Measurements from ENCODE around the gene MCRIP2.
A peak's percentile ranks its signal among the peaks of the same experiment; 100 is the strongest.

The MCRIP2 gene

GRCh38 chr16:606656-607307 is 34.8 kb upstream of the MCRIP2 start:
- no peaks in the 10 kb centered on the region for H3K9me3 Mint-ChIP-seq
- DNase-seq = no peak
- H3K4me3 Mint-ChIP-seq = no peak overlapping the region
- no peak overlapping the region for H3K27ac Mint-ChIP-seq
- H3K36me3 Mint-ChIP-seq = no peaks in the 10 kb centered on the region
- CTCF ChIA-PET = no interaction called here
- no peaks in the 10 kb centered on the region for H3K4me1 Mint-ChIP-seq
- no peaks in the 10 kb centered on the region for H3K27me3 Mint-ChIP-seq

DNA sequence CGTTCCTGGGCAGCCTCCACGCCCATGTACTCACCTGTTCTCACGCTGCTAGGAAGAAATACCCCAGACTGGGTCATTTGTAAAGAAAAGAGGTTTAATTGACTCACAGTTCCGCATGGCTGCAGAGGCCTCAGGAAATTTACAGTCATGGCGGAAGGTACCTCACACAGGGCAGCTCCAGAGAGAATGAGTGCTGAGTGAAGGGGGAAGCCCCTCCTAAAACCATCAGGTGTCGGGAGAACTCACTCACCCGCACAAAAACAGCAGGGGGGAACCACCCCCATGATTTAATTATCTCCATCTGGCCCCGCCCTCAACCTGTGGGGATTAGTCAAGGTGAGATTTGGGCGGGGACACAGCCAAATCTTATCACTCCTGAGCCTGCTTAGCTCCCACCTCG is 33.6 kb upstream of the MCRIP2 start:
- Mint-ChIP-seq H3K27me3 (no peaks in the 10 kb centered on the region), H3K4me3 (no peak overlapping the region), H3K36me3 (no peaks in the 10 kb centered on the region), H3K9me3 (no peaks in the 10 kb centered on the region), H3K27ac (no peak overlapping the region), H3K4me1 (no peaks in the 10 kb centered on the region)
- CTCF ChIA-PET = no interaction called here
- DNase-seq = no peak

DNA sequence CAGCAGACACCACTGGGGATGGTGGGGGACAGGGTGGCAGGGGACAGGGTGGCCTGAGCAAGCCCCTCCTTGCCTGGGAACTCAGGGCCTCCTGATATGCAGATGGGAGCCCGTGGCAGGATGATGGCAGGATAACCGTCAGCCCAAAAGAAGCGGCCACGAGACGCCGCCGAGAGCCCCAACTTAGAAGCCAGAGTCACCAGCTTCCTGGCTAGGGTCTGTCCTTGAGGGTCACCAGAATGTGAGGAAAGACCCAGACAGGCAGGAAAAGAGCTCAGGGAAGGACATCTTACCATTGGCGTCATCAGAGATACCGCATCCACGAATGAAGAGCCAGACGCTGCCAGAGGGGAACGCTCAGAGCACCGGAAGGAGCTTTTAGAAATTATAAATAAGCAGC is 32.3 kb upstream of the MCRIP2 start:
- Mint-ChIP-seq H3K27me3 (no peaks in the 10 kb centered on the region), H3K27ac (no peak overlapping the region), H3K4me3 (no peak overlapping the region), H3K36me3 (no peaks in the 10 kb centered on the region), H3K4me1 (no peaks in the 10 kb centered on the region), H3K9me3 (no peaks in the 10 kb centered on the region)
- CTCF ChIA-PET = interaction anchor here (1.7 kb wide), 1 partner anchor 8 kb away, joined by 6 read pairs; no protein-coding TSS in a partner anchor
- no peak for DNase-seq

DNA sequence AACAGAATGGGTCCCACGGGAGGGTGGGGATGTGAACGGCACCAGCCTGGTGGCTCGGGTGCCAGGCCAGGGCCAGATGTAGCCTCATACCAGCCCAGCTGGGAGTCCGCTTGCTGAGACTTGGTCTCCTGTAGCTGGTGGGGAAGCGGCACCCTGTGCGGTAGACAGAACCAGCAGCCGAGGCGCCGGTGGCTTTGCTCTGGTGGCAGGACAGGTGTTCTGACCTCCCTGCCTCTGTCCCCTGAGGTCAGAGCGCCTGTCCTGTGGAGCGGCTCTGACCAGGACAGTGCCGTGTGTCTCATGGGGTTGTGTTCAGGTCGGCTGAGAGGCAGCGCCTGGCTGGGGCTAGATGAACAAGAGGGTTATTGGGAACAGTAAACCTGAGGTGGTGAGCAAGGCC is 31.6 kb upstream of the MCRIP2 start:
- H3K4me3 Mint-ChIP-seq = no peak overlapping the region
- no peak overlapping the region for H3K27ac Mint-ChIP-seq
- no peaks in the 10 kb centered on the region for H3K9me3 Mint-ChIP-seq
- no peaks in the 10 kb centered on the region for H3K36me3 Mint-ChIP-seq
- H3K4me1 Mint-ChIP-seq = no peaks in the 10 kb centered on the region
- CTCF ChIA-PET = interaction anchor here (1.7 kb wide), 1 partner anchor 9 kb away, joined by 6 read pairs; no protein-coding TSS in a partner anchor
- DNase-seq = no peak
- H3K27me3 Mint-ChIP-seq = no peaks in the 10 kb centered on the region

DNA sequence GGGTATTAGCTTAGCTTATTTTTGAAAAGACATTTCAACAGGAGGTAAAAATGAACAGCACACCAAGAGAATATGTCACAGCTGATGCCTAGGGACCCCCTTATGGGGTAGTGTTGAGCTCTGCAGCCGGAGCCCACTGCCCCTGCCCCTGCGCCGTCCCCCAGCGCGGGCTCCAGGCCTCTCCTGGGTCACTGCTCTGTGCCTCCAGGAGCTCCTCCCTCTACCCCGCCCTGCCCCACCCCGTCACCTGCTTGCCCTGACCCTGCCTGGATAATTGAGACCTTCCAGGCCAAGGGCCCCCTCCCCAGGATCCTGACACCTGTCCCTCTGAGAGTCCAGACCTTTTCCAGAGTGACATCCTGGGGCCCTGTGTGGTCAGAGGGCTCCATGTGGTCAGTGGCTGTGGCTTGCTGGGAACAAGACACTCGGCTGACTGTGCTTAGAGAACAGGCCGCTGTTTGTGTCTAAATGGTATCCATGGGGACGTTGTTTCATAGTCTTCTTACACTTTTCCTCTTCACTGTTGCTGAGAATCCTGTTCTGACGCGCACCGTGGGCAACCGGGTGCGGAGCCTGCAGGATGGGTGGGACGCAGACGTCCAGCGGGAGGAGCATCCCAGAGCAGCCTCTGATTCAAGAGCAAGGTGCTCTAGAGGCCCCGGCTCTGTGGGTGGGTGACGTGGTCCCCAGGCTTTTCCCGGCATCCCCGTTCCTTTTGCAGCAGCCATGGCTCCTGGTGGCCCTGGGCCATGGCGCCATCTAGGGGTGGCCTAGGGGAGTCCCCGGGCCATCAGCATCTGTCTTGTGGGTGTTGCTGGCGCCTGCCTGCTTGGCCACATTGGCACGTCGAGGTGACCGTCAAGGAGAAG is 30.9 kb upstream of the MCRIP2 start:
- DNase-seq = peak; percentile 58
- H3K4me1 Mint-ChIP-seq = no peaks in the 10 kb centered on the region
- H3K27ac Mint-ChIP-seq = no peak overlapping the region
- CTCF ChIA-PET = interaction anchor here (1.7 kb wide), 1 partner anchor 10 kb away, joined by 6 read pairs; no protein-coding TSS in a partner anchor
- H3K9me3 Mint-ChIP-seq = no peaks in the 10 kb centered on the region
- H3K4me3 Mint-ChIP-seq = no peak overlapping the region
- H3K27me3 Mint-ChIP-seq = no peaks in the 10 kb centered on the region
- no peaks in the 10 kb centered on the region for H3K36me3 Mint-ChIP-seq

DNA sequence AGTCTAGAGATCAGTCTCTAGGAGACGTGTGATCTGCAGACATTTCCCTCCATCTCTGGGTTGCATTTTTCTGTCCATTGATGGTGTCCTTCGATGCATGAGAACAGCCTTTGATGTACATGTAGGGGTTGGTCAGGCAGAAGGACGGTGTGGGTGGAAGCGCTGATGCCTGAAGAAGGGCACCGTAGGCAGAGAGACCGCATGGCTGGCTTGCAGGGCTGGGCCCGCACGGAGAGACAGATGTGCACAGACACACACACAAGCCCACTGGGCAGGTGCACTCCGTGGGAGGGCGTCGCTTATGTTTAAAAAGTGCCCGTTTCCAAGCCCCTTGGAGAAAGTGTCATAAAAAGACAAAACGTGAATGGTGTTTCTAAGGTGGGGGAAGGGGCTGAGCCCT is 26.5 kb upstream of the MCRIP2 start:
- Mint-ChIP-seq H3K4me3 (no peak overlapping the region), H3K36me3 (no peaks in the 10 kb centered on the region), H3K27ac (no peak overlapping the region), H3K27me3 (no peaks in the 10 kb centered on the region), H3K4me1 (no peaks in the 10 kb centered on the region), H3K9me3 (no peaks in the 10 kb centered on the region)
- CTCF ChIA-PET = no interaction called here
- DNase-seq = no peak

- CTCF ChIA-PET = no interaction called here
- Mint-ChIP-seq H3K27me3 (no peaks in the 10 kb centered on the region), H3K4me3 (no peak overlapping the region)
Measured at GRCh38 chr16:616733-617586, 24.7 kb upstream of the MCRIP2 start.

GRCh38 chr16:617855-618254 is 23.8 kb upstream of the MCRIP2 start:
- DNase-seq = no peak

More at GRCh38 chr16:616733-617586, 24.7 kb upstream of the MCRIP2 start:
- Mint-ChIP-seq H3K27ac (no peak overlapping the region), H3K36me3 (no peaks in the 10 kb centered on the region), H3K4me1 (no peaks in the 10 kb centered on the region), H3K9me3 (no peaks in the 10 kb centered on the region)
- DNase-seq = no peak

GRCh38 chr16:619476-620100 is 22.0 kb upstream of the MCRIP2 start:
- CTCF ChIA-PET = no interaction called here
- Mint-ChIP-seq H3K9me3 (no peaks in the 10 kb centered on the region), H3K4me3 (no peak overlapping the region), H3K27me3 (no peaks in the 10 kb centered on the region), H3K27ac (no peak overlapping the region), H3K4me1 (no peaks in the 10 kb centered on the region), H3K36me3 (no peaks in the 10 kb centered on the region)
- no peak for DNase-seq

More at GRCh38 chr16:617855-618254, 23.8 kb upstream of the MCRIP2 start:
- Mint-ChIP-seq H3K36me3 (no peaks in the 10 kb centered on the region), H3K9me3 (no peaks in the 10 kb centered on the region), H3K27ac (no peak overlapping the region), H3K4me1 (no peaks in the 10 kb centered on the region), H3K4me3 (no peak overlapping the region), H3K27me3 (no peaks in the 10 kb centered on the region)
- CTCF ChIA-PET = no interaction called here

DNA sequence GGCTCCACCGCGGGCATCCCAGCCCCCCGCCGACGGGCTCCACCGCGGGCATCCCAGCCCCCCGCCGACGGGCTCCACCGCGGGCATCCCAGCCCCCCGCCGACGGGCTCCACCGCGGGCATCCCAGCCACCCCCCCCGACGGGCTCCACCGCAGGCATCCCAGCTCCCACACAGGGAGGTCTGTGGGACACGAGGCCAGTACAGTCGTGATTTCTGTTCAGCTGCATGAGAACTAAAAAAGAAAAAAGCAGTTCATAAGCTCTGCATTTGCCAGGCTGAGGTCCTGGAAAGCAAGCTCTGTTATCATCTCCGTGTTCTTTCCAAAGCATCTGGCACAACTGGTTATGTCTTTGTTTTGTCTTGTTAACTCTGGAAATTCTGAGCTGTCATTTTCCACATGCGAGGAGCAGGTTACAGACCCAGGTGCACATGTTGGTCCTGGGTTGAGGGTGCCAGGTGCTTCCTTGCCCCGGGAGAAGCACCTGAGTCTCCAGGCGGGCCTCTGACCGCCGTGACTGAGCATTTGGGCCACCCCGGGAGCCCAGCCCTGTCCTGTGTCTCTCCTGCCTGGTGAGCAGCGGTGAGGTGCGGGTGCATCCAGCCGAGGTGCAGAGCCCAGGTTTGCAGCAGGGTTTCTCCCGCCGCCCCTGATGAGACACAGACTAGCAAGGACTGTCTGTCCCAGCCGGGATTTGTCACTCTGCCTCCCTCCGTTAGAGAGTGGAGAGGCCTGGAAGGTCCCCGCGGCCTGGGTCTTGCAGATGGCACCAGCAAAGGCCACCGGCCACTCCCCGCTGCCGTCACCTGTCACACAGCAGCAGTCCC is 20.7 kb upstream of the MCRIP2 start:
- Mint-ChIP-seq H3K9me3 (no peaks in the 10 kb centered on the region), H3K4me1 (no peaks in the 10 kb centered on the region), H3K27ac (no peak overlapping the region), H3K36me3 (no peaks in the 10 kb centered on the region), H3K4me3 (no peak overlapping the region), H3K27me3 (no peaks in the 10 kb centered on the region)
- DNase-seq = no peak
- CTCF ChIA-PET = no interaction called here

- Mint-ChIP-seq H3K4me3 (no peak overlapping the region), H3K4me1 (no peaks in the 10 kb centered on the region), H3K9me3 (no peaks in the 10 kb centered on the region), H3K36me3 (no peaks in the 10 kb centered on the region), H3K27me3 (no peaks in the 10 kb centered on the region), H3K27ac (no peak overlapping the region)
- CTCF ChIA-PET = no interaction called here
- no peak for DNase-seq
Measured at GRCh38 chr16:621526-622105, 20.0 kb upstream of the MCRIP2 start.

- Mint-ChIP-seq H3K4me3 (no peak overlapping the region), H3K9me3 (no peaks in the 10 kb centered on the region), H3K4me1 (no peaks in the 10 kb centered on the region), H3K36me3 (no peaks in the 10 kb centered on the region), H3K27ac (no peak overlapping the region), H3K27me3 (no peaks in the 10 kb centered on the region)
- no peak for DNase-seq
- CTCF ChIA-PET = no interaction called here
Measured at GRCh38 chr16:622920-623280, 18.7 kb upstream of the MCRIP2 start.

DNA sequence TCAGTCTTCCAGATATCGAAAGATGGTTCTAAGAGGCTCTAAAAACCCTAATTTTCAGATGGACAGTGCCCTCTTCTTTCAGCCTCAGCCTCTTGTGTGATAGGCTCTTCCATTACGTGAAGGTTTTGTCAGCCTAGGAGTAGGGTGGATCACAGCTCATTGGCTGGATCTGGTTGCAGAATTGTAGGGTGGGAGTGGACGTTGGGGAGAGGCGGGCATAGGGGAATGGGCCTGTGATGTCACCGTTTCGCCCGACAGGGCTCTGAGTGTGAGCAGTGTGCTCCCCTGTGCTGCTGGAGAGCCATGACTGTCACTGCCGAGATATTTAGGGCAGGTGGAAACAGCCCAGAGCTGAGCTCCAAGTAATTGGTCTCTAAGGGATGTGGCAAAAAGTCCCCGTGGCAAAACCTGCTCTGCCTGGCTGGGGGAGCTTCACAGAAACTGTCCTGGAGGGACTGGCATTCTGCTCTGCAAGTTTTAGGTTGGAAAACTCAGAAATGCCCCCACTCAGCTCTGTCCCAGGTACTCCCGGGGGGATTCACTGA is 17.0 kb upstream of the MCRIP2 start:
- Mint-ChIP-seq H3K36me3 (peaks cover 3% of the 10 kb centered on the region), H3K9me3 (no peaks in the 10 kb centered on the region), H3K4me1 (no peaks in the 10 kb centered on the region), H3K4me3 (no peak overlapping the region), H3K27me3 (no peaks in the 10 kb centered on the region), H3K27ac (peak overlapping the region; percentile 50)
- no peak for DNase-seq
- CTCF ChIA-PET = interaction anchor here (1.2 kb wide), 1 partner anchor 24 kb away, joined by 3 read pairs; no protein-coding TSS in a partner anchor

Measured in activated naive CD4-positive, alpha-beta T cell treated with anti-CD3 and anti-CD28 coated beads, Interleukin-2, amount 10 ng/mL, durations not matched to agents 7 days and 5 days (primary cell).